Activated CD8-positive, alpha-beta memory T cell treated with anti-CD3 and anti-CD28 coated beads for 1 hour (primary cell): Measurements from ENCODE around the gene LZTS2.
A peak's percentile ranks its signal among the peaks of the same experiment; 100 is the strongest.
"Not testable (repeated sequence)": the region's sequence is repeated elsewhere in the genome, so short reads cannot be mapped to it uniquely, and the experiment has no call there.

ENCODE experiments used
- DNase-seq, 2 donors: peaks; one replicate each; pipeline ENCODE4 v3.0.0-alpha.2; 2020; ENCODE audit warnings: low read depth in 1 of 2; ENCODE audit errors: extremely low read depth in 1 of 2

Gene LZTS2

DNA sequence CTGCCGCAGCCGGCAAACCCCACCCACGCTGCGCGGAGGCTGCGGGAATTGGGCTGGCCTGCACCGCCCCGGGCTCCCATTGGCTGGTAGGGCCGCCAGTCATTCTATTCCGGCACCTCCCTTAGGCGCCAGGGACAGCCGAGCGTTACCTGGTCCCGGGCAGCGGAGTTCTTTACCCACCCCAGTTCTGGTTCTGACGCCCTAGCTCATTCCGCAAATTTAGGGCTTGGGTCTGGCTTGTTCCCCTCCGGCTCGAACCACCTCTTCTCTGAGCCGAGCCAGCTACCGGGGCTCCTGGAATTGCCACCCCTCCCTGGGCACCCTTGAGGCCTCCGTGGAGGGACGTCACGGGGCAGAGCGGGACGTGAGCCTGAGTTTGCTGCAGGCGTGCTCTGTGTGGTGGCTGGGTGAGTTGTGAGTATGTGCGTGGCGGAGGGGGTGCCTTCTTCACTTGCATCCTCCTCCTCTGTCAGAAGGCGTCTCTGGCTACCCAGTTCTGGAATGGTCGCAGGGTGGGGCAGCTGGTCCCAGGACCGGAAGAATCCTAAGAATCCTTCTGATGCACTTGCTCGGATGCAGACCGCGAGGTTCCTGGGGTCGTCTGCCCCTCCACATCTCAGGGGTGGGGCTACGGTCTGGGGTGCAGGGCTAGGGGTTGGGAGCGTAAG is 31.7 kb downstream of the LZTS2 start, which contains the start of the genes PDZD7 and SFXN3:
TSS of gene PDZD7 (minus strand) at position 2 of the 668 bp plus-strand sequence. CDS start 910 bp downstream, outside the sequence.
TSS of gene SFXN3 (plus strand) at position 107 of the 668 bp plus-strand sequence. CDS start 3,461 bp downstream, outside the sequence.
- DNase-seq: peak; percentile 92 to 96

DNA sequence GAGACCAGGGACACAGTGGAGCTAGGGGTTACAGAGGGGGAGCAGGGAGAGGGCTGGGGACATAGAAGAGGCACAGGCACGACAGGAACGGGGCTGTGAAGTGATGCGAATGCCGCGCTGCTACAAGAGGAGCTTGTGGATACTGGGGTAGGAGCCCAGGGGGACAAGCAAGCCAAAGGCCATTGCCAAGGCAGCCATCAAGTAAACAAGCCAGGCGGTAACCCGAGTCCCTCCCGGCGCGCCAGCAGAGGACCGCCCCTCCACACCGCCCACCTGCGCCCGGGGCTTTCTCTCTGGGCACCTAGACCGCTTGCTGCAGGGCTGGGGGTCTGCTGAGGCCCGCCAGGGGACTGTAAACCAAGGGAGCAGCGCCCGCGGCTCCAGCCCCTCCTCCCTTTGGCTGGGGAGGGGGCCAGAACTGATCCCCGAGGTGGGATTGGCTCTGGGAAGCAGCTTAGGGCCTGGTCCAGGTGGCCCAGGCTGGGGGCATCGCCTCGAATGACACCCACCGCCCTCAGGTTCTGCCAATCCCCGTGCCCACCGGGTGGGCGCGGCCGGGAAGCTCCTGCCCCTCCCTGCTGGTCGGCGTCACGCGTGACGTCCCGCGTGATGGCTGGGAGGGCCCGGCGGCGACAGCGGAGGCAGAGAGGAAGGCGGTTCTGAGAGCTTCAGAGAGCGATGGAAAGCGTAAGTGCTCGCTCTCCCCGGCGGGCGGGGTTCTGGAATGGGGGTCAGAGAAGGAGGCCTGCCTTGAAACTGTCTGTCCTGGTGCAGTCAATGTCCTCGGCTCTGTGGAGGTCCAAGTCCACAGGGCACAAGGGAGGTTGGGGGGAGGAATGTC is 32.4 kb downstream of the LZTS2 start:
- peak in 1 of 2 donors; percentile 73 for DNase-seq

DNA sequence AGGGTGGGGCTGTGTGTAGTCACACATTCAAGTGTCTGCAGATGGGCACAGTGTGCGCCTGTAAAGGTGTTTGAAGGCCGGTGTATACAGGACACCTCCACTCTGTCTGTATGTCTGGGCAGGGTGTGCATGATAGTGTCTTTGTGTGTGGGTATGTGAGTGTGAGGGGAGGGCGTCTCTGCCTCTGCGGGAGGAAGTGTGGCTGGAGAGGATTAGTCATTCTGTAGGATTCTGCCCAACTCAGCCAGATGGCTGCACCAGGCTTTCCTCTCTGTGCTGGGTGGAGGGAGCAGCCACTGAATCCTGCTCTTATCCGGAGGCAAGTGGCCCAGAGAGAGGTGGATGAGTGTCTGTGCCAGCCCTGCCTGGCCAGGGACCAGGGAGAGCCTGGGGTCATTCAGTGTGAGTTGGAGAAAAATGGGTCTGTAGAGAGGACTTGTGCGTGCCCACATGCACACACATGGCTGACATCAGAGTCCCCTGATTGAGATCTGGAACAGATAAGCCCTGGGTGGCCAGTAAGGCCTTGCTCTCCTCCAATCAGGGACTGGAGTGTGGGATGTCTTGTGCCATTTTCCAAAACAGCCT is 33.1 kb downstream of the LZTS2 start:
- DNase-seq: peak in 1 of 2 donors; percentile 40

DNA sequence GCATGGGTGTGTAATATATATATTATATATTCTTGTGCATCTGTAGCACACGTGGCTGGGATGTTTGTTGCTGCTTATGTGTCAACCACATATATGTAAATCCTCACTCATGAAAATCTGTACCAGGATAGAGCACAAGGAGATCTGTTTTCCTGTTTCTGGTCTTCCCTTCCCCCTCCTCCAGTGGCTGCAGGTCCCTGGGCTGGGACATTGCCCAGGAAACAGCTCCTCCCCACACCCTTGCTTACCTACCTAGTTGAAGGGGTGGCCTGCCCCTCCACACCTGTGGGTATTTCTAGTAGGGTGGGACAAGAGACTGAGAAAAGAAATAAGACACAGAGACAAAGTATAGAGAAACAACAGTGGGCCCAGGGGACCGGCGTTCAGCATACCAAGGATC is 33.7 kb downstream of the LZTS2 start:
- no peak for DNase-seq

DNA sequence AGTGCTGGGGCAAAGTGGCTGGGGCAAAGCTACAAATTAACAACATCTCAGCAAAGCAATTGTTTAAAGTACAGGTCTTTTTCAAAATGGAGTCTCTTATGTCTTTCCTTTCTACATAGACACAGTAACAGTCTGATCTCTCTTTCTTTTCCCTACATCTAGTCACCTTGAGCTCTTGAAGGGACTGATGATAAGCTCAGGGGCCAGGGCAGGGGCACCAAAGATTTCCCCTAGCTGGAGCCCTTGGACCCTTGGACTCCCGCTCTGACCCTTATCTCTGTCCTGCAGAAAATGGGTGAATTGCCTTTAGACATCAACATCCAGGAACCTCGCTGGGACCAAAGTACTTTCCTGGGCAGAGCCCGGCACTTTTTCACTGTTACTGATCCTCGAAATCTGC is 34.8 kb downstream of the LZTS2 start:
- DNase-seq: not testable (repeated sequence)

DNA sequence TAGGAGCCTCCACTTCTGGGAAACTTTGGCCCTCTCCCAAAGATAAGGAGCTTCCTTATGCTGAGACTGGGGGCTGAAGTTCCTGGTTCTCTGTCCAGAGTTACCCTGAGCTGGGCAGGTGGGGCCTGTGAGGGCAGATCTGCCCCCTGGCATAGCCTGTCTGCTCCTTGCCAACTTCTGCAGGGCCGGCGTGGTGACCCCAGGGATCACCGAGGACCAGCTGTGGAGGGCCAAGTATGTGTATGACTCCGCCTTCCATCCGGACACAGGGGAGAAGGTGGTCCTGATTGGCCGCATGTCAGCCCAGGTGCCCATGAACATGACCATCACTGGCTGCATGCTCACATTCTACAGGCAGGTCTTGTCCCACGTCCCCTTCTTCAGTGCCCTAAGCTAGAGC is 35.7 kb downstream of the LZTS2 start:
- DNase-seq: no peak

DNA sequence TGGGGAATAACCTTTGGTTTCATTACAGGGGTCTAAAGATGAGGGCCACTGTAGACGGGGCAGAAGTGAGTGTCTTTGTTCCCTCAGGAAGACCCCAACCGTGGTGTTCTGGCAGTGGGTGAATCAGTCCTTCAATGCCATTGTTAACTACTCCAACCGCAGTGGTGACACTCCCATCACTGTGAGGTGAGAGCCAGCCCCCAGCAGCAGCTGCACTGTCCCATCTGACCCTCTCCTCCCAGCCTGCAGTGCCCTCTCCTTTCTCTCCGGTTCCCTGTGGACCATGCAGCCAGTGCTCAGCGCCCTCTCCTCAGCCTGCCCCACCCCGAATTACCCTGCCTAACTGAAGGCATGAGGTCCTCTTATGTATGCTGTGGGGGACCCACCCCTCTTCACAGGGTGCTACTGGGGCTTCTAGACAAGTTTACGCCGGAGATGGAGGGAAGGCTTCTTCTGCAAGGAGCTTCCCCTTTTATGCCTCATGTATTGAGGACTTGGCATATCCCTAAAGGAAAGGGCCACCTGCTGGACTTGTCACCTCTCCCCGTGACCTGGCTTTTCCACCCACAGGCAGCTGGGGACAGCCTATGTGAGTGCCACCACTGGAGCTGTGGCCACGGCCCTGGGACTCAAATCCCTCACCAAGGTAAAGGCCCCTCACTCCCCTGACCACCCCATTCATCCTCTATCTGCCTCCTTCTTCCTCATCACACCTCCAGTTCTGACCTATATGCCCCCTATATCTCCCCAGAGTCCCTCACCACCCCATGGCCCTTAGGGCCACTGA is 36.5 kb downstream of the LZTS2 start:
- no peak for DNase-seq

DNA sequence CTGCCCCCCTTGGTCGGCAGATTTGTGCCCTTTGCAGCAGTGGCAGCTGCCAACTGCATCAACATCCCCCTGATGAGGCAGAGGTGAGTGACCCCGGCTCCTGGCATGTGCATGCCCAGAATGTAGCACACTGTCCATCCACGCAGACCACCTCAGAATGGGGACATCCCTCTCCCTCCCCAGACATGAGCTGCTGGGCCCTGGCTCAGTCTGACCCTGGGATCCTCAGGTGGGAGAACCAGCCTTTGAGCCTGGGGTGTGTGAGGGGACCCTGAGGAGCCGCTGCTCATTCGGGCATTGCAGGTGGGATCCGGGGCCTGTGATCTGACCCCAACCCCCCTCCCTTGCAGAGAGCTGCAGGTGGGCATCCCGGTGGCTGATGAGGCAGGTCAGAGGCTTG is 37.1 kb downstream of the LZTS2 start:
- no peak for DNase-seq

DNA sequence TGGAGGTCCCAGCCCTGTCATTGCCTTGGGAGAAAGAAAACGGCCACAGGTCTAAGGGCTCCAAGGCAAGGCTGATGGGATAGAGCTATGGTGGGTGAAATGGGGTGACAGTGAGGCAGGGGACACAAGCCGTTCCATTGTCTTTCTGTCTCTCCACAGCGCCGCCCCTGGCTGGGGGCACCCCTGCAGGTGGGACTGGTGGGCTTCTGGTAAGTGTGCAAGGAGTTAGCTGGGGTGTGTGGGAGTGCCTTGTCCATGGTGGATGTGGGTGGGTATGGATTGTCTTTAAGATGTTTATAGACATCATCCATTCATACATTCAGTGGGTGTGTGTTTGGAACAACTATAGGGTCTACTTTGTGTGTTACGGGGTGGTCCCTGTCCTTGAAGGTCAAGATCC is 38.9 kb downstream of the LZTS2 start:
- DNase-seq: no peak

DNA sequence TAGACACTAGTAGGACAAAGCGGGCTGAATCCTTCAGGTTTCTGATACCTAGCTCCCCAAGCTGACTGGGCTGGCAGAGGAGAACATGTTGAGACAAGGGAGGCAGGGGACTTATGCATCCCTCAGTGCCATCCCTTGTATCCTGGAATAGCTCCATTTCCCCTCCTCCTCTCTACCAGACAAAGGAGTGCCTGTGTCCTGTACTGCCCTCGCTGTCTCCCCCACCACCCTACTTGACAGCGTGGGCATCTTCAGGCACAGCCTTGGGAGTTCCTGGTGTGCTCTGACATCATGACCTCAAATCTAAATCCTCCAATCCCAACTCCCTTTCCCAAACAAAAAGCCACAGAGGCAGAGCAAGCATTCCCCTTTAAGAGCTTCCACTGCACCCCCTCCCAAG is 40.5 kb downstream of the LZTS2 start:
- no peak for DNase-seq

DNA sequence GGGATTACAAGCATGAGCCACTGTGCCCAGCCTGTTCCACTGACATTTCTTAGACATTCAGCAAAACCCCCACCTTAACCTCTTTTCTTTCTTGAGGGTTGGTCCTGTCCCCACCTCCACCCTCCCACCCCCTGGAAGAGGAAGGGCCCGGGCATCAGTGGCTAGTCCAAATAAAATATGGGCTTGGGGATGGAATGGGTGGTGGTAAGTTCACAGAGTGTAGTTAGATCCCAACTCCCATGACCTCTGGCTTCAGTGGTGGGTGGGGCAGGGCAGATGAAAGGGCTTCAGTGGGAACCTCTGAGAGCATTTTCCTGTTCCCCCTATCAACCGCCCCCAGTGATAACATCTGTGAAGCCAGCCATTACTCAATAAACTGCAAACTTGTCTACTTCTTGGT is 41.2 kb downstream of the LZTS2 start:
- no peak for DNase-seq

DNA sequence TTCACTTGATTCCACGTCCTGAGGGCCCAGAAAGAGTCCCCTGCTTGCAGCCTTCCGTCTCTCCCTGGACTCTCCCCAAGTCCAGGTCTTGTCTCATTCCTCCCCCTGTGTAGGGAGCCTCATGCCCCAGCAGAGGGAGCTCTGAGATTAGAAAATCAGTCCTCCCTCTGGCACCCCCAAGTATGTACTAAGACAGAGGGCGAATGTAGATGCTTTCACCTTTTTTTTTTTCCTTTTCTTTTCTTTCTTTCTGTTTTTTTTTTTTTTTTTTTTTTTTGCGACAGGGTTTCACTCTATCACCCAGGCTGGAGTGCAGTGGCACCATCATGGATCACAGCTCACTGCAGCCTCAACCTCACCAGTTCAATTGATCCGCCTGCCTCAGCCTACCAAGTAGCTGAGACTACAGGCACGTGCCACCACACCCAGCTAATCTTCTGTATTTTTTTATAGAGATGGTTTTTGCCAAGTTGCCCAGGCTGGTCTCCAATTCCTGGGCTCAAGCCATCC is 41.7 kb downstream of the LZTS2 start:
- peak in 1 of 2 donors; percentile 54 for DNase-seq

DNA sequence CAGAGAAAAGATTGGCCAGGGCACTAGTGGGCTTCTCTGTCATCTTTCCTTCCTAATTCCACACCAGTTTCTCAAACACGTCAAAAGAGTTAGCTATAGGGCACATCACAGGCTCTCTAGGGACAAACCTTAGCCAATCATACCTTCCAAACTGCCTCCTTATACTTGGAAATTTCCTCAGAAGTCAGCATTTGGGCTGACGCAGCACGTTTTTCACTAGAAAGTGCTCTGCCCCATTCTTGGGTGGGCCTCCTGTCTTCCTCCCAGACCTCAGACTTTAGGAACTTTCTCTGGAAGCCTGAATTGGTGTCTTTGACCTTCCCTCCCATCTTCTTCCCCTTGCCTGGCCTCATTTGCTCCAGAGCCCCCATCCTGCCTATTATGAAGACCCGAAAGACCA is 42.5 kb downstream of the LZTS2 start:
- DNase-seq: no peak

DNA sequence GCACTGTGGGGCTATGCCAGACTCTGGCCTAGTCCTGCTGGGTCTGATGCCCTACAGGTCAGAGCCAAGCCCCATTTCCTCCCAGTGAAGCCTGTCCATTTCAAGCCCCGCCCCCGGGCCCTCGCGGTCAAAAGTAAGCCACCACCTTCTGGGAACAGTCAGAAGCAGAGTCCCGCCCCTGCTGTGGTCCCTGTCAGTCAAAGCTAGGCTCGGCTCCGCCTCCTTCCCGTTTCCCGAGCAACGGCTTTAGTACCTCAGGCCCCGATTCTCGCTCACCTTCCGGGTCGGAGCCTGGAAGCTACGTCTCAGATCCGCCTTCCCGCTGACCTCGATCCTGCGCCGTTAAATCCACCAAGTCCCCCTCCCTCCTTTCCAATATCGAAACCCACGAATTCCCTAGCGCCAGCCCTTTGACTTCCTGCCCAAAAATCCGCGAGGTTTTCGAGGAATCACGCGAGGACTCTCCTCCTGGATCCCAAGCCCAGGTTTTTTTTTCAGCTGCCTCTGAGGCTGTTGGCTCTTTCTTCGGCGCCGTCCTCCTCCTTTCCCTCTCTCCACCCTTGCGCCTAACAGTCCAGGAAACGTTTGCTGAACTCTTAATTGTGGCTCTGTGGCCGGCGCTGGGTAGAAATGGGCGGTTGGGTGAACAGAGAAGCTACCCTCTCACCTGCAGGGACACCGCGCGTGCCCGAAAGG is 43.2 kb downstream of the LZTS2 start:
- DNase-seq: peak in 1 of 2 donors; percentile 71

DNA sequence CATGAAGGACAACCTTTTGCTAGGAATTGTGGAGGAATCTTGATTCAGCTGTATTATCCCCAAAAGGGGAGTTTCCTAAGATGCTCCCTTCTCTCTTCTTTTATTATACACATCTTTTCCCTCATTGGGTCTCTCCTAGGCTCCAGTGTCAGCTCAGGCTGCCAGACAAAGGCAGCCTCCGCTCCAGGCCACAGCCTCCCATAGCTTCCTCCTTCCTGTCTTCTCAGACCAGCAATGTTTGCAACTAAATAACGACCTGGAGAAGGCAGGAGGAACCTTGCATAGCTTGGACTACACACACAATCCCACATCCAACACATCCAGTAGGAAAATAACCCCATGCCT is 43.7 kb downstream of the LZTS2 start:
- DNase-seq: no peak

DNA sequence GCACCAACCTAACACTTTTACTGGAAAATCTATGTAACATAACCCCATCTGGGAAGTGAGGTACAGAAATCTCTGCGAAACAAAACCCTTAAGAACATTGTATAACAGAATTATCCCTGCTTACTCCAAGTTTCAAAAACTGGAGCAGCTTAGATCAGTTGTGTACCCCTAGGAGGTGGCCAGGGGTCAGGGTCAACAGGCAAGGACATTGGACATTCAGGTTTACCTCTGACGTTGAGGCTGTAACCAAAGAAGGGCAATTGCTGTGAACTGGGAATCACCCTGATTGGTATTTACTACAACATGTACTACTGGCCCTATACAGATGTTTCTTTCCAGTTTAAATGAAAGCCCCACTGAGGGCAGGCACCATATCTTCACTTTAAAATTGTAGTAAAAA is 44.5 kb downstream of the LZTS2 start:
- no peak for DNase-seq

DNA sequence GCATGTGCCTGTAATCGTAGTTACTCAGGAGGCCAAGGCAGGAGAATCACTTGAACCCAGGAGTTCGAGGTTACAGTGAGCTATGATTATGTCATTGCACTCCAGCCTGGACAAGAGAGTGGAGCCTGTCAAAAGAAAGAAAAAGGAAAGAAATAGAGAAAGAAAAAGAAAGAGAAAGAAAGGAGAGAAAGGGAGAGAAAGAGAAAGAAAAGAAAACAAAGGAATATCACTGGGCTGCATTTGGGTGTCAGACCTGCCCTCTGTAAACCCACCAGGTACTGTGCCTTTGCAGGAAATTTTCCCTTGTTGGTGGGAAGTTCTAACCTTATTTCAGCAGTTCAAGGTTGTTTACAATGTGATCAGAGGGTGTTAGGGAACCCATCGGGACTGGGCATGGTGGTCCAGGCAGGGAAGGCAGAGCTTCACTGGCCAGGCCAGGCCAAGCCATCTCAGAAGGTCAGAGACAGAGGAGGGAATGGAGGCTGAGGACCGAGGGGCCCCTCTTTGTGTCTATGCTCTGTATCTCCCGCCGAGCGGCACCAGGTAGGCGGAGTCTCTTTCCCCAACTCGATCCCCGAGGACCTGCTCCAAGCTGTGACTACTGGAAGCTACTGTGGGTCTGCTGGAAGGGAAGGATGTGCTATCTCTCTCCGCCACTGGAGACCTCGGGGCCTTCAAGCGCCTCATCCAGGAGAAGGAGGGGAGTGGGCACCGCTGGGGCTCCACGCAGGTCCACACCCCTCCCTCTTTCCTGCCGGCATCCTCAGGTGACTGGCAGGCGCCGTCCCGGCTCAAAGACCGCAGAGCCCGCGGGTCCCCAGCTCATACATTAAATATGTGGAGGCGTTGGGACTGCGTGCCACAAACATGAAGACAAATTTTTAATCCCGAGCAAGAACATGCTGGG is 47.0 kb downstream of the LZTS2 start:
- no peak for DNase-seq

DNA sequence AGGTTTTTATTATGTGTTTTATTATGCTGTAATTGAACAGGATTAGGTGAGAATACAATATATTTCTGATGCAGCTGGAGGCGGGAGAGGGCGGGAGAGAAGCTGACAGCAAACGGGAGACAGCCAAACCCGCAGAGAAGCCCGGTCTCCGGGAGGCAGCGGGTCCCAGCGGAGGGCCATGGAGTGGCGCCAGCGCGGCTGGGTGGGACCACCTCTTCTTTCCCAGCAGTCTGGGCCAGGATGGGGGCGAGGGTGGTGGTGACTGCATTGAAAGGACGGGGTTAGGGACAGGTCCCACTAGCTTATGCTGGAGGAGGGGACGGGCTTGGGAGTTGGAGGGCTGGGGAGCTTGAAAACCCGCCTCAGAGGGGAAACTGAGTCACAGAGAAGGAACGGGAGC is 47.7 kb downstream of the LZTS2 start:
- no peak for DNase-seq
